Measurements from ENCODE around the gene CST7. TPM values are rescaled to one million over a fixed set of nuclear protein-coding genes. Genes with fewer than 3 reads are reported as not detected.

CST7 gene
- total RNA-seq, 4 donors from 2014 or later = 0.97 to 4.1 (median 2.7) TPM; not detected in 1

- DNase-seq (ENCODE audit: low spot score in 2 of 2) = peak in 1 of 2 donors; percentile 44
- H3K4me1 ChIP-seq = no peaks in the 10 kb centered on the region
- no peak for TF ChIP-seq POLR2AphosphoS5 (IDR thresholded peaks at IDR 0.05)
- no peak for TF ChIP-seq EP300 (IDR thresholded peaks at IDR 0.05)
- no peak for TF ChIP-seq POLR2A (IDR thresholded peaks at IDR 0.05)
- no peak for TF ChIP-seq CTCF (IDR thresholded peaks at IDR 0.05)
- no peak overlapping the region for H3K27ac ChIP-seq
- H3K4me3 ChIP-seq = no peak overlapping the region
- WGBS = 100% methylated on average over 1 of the region's 3 CpGs
- H3K9me3 ChIP-seq = peaks cover 4% of the 10 kb centered on the region
- H3K36me3 ChIP-seq = no peaks in the 10 kb centered on the region
- no peaks in the 10 kb centered on the region for H3K27me3 ChIP-seq
These were observed 38.6 kb upstream of the CST7 start for GRCh38 chr20:24910461-24910860.

GRCh38 chr20:24911461-24911860, 37.6 kb upstream of the CST7 start:
- no peak overlapping the region for H3K4me3 ChIP-seq
- 46% methylated on average over 7 of the region's 7 CpGs for WGBS
- H3K4me1 ChIP-seq = no peaks in the 10 kb centered on the region
- H3K27me3 ChIP-seq = no peaks in the 10 kb centered on the region
- TF ChIP-seq EP300 (IDR thresholded peaks at IDR 0.05) (no peak), POLR2AphosphoS5 (IDR thresholded peaks at IDR 0.05) (no peak), POLR2A (IDR thresholded peaks at IDR 0.05) (no peak), CTCF (IDR thresholded peaks at IDR 0.05) (no peak)
- DNase-seq (ENCODE audit: low spot score in 2 of 2) = no peak
- H3K27ac ChIP-seq = no peak overlapping the region
- no peaks in the 10 kb centered on the region for H3K36me3 ChIP-seq
- H3K9me3 ChIP-seq = peaks cover 4% of the 10 kb centered on the region

GRCh38 chr20:24912397-24913075, 36.5 kb upstream of the CST7 start:
- TF ChIP-seq CTCF (IDR thresholded peaks at IDR 0.05) = no peak
- no peak for TF ChIP-seq POLR2AphosphoS5 (IDR thresholded peaks at IDR 0.05)
- no peak for TF ChIP-seq POLR2A (IDR thresholded peaks at IDR 0.05)
- no peak for TF ChIP-seq EP300 (IDR thresholded peaks at IDR 0.05)
- Histone ChIP-seq H3K27me3 (no peaks in the 10 kb centered on the region), H3K4me1 (no peaks in the 10 kb centered on the region), H3K4me3 (no peak overlapping the region), H3K36me3 (no peaks in the 10 kb centered on the region), H3K27ac (no peak overlapping the region), H3K9me3 (no peaks in the 10 kb centered on the region)
- peak in 1 of 2 donors; percentile 61 for DNase-seq (ENCODE audit: low spot score in 2 of 2)
- WGBS = 87% methylated on average over 7 of the region's 8 CpGs

GRCh38 chr20:24913076-24913628, 35.9 kb upstream of the CST7 start:
- Histone ChIP-seq H3K9me3 (no peaks in the 10 kb centered on the region), H3K27ac (no peak overlapping the region), H3K27me3 (no peaks in the 10 kb centered on the region), H3K36me3 (no peaks in the 10 kb centered on the region), H3K4me1 (peaks cover 5% of the 10 kb centered on the region), H3K4me3 (no peak overlapping the region)
- WGBS = 99% methylated on average over 9 of the region's 9 CpGs
- DNase-seq (ENCODE audit: low spot score in 2 of 2) = peak in 1 of 2 donors; percentile 54
- TF ChIP-seq CTCF (IDR thresholded peaks at IDR 0.05) (no peak), EP300 (IDR thresholded peaks at IDR 0.05) (no peak), POLR2AphosphoS5 (IDR thresholded peaks at IDR 0.05) (no peak), POLR2A (IDR thresholded peaks at IDR 0.05) (no peak)

- peak in 1 of 2 donors; percentile 61 for DNase-seq (ENCODE audit: low spot score in 2 of 2)
- H3K36me3 ChIP-seq = no peaks in the 10 kb centered on the region
- peaks cover 13% of the 10 kb centered on the region for H3K4me1 ChIP-seq
- H3K9me3 ChIP-seq = no peaks in the 10 kb centered on the region
- no peaks in the 10 kb centered on the region for H3K27me3 ChIP-seq
- H3K27ac ChIP-seq = no peak overlapping the region
- H3K4me3 ChIP-seq = no peak overlapping the region
- 71% methylated on average over 10 of the region's 14 CpGs for WGBS
- TF ChIP-seq CTCF (IDR thresholded peaks at IDR 0.05) (no peak), EP300 (IDR thresholded peaks at IDR 0.05) (no peak), POLR2A (IDR thresholded peaks at IDR 0.05) (no peak), POLR2AphosphoS5 (IDR thresholded peaks at IDR 0.05) (no peak)
These were observed 34.5 kb upstream of the CST7 start for GRCh38 chr20:24914388-24915241.

Data from suprapubic skin (tissue), 4 donors.